Medulla oblongata (tissue), 1 donor: Measurements from ENCODE around the gene SETD6.

Experiments used
- DNase-seq: peaks from one replicate; pipeline ENCODE4 v3.0.0-alpha.2; 2015; ENCODE audit errors: extremely low spot score

The SETD6 gene

DNA sequence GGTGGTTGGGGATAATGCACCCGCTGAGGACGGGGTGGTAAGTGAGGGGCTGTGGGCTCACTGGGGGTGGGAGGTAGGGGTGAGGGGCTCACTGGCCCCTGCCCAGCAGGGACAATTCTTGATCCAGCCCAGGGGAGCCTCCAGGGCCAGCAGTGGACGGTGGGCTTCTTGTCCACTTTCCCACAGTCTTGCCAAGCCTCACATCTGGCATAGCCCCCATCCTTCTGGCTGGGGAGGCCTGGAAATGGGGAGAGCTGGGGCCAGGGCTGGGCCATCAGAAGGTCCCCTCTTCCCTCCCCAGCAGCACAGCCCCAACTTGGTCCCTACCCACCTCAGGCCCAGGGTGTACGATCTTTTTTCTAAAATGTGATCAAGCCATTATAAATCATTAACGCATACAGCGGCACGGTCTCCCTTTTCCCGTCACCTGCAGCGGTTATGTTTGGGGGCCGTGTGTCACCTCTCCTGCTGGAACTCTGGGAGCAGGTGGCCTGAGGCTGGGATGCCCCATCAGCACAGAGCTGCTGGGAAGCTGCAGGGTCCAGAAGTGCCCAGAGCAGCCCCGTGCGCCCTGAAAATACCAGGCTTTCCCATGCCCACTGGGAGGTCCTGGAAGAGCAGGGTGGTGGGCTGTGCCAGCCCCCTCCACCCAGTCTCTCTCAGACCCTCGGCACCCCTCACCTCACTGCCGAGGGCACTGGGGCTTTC lies 7.2 kb upstream of the SETD6 start:
- no peak for DNase-seq

DNA sequence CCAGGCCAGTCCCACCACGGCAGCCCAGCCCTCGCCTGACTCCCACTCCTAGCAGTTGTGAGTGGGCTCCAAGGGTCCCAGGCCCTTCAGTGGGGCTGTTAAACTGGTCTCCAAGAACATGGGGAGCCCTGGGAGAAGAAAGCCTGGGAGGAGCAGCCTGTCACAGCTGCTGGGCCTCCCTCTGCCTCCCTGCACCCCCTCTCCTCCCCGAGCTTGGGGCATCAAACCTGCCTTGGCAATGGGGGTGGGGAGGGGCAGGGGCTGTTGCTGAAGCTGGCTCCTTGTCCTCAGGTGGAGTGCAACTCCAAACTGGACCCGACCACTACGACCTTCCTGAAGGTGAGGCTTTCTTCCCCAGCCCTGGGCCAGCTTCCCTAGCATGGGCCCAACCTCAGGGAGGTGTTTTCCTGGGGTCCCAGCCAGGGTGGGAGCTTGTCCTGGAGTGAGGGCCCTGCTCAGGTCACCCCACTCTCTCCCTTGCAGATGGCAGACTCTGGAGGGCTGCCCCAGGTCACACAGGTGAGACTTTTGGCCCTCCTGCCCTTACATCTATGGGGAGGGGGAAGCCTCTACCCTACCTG lies 6.6 kb upstream of the SETD6 start:
- DNase-seq, result no peak

GRCh38 chr16:58509256-58510096 lies 5.8 kb upstream of the SETD6 start:
- DNase-seq, result no peak

GRCh38 chr16:58510097-58510775 lies 5.1 kb upstream of the SETD6 start:
- DNase-seq, result no peak

- DNase-seq, result no peak
Measured at GRCh38 chr16:58510776-58511628, 4.3 kb upstream of the SETD6 start.

GRCh38 chr16:58511933-58512815 lies 3.1 kb upstream of the SETD6 start:
- peak; percentile 71 for DNase-seq

DNA sequence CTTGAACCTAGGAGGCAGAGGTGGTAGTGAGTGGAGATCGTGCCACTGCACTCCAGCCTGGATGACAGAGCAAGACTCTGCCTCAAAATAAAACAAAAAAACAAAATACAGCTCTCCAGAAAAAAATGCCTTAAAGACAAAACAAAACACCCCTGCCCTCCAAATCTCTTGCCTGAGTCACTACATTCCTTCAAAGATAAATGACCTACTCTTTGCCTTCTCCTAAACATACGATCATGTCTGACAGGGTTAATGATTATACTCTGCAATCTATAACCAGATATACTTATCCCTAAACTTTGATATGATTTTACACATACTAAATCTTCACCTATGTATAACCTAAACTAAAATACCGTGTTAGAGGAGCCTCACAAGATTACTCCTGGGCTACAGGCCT lies 1.4 kb upstream of the SETD6 start:
- DNase-seq, result no peak

- DNase-seq, result no peak
Measured at GRCh38 chr16:58515871-58516767, 802 bp downstream of the SETD6 start.

- no peak for DNase-seq
Measured at GRCh38 chr16:58516768-58517107, 1.4 kb downstream of the SETD6 start.

GRCh38 chr16:58518083-58518979 lies 3.0 kb downstream of the SETD6 start:
- no peak for DNase-seq

- DNase-seq, result no peak
Measured at GRCh38 chr16:58518980-58519368, 3.7 kb downstream of the SETD6 start.

DNA sequence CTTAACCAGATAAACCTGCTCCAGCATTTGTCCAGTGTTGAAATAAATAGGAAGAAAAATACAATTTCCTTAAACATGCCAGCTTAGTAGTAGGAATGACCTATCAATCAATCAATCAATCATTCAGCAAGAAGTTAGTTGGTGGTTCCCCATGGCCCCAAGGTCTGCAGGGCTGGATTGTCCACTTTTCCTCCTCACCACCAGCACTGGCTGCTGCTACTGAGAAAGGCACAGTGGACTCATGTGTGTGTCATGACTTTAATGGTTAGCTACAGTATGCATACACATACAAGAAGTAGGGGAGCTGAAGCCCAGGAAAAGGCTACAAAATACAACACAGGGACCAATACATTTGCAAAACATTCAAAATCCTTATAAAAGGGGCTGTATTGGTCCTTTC lies 4.4 kb downstream of the SETD6 start:
- DNase-seq, result no peak

DNA sequence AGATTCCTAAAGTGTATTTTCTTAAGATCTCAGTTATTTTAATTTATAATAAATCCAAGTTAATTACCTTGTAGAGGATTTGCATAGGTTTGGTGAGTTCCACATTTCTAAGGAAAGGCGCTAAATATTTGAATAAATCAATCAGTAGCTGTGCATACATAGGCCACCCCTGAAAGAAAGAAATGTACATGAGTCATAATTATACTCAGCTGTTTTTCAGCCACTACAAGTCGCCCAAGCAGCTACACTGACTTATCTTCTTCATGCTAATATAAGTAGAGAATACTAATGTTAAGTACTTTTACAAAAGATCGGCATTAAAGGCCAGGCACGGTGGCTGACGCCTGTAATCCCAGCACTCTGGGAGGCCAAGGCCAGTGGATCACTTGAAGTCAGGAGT lies 14.9 kb downstream of the SETD6 start:
- DNase-seq, result no peak

- DNase-seq, result no peak
Measured at GRCh38 chr16:58532414-58532813, 17.1 kb downstream of the SETD6 start.

DNA sequence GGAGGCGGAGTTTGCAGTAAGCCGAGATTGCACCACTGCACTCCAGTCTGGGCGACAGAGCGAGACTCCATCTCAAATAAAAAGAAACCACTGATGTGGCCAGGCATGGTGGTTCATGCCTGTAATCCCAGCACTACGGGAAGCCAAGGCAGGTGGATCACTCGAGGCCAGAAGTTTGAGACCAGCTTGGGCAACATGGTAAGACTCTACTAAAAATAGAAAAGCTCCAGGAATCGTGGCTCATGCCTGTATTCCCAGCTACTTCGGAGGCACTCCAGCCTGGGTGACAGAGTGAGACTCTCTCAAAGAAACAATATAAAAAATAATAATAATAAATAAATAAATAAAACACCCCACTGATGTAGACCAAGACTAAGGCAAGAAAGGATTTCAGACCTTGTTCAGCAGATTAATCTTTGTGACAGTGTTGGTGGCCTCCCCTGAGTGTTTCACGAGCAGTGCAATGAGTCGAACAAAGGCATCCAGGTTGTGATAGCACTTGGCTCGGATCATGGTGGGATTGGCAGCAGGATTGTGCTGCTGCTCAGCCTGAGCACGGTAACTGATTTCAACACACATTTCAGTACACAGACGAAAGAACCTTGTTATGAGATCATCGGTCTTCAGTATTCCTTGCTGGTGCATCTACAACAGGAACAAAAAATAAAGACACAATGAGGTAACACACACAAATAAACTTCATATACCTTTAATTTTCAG lies 18.6 kb downstream of the SETD6 start:
- no peak for DNase-seq

GRCh38 chr16:58535100-58535499 lies 19.8 kb downstream of the SETD6 start:
- DNase-seq, result no peak

DNA sequence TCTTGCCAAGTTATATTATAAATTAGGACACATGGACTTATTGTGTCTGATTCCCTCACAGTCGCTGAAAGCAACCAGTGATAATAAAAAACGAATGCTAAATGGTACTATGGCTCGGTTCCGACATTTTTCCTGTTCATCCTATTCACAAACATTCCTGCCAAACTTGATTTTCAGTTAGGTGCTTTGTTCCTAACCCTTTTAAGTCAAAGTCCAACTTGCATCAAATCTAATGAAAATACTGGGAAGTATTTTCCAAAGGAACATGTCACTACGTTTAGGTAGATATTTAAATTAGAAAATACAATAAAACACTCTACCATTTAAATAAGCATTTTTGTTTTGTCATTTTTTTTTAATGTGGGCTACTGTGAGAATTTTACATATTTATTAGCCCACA lies 21.0 kb downstream of the SETD6 start:
- no peak for DNase-seq
